Subcutaneous adipose tissue (tissue), 4 donors: ENCODE data around the gene CWF19L2. TPM values are rescaled to one million over a fixed set of nuclear protein-coding genes. Genes with fewer than 3 reads are reported as not detected.

ENCODE experiments used
- CTCF ChIP-seq: fragments of 450-650 bp; IDR thresholded peaks from one replicate; pipeline ENCODE4 v1.5.1; 2016; ENCODE audit warnings: low read depth, mild to moderate bottlenecking, control low read depth, antibody characterized with exemption, moderate library complexity
- total RNA-seq, 4 donors: library from RNA; depleted of rRNA; stranded (reverse); fragments of >200 nt; gene quantifications; one replicate each; pipeline ENCODE4 v1.1.0, GENCODE V29; 2016

Gene CWF19L2
- total RNA-seq, 4 donors from 2014 or later, result 21.2 to 31.3 (median 26.1) TPM

DNA sequence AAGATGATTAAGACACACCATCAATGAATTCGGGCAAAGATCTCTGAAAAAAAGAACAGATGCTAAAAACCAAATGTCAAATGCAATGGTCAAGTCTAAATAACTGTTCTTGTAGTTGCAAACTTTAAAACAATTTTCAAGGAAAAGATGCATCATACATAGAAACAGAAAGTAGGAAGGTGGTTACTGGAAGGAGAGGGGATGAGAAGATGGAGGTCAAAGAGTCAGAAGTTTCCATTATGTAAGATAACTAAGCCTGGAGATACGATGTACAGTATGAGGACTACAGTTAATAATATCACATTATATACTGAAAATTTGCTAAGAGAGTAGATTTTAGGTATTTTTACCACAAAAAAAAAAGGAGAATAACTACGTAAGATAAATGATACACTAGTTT, 27.1 kb downstream of the CWF19L2 start:
- no peak for TF ChIP-seq CTCF

DNA sequence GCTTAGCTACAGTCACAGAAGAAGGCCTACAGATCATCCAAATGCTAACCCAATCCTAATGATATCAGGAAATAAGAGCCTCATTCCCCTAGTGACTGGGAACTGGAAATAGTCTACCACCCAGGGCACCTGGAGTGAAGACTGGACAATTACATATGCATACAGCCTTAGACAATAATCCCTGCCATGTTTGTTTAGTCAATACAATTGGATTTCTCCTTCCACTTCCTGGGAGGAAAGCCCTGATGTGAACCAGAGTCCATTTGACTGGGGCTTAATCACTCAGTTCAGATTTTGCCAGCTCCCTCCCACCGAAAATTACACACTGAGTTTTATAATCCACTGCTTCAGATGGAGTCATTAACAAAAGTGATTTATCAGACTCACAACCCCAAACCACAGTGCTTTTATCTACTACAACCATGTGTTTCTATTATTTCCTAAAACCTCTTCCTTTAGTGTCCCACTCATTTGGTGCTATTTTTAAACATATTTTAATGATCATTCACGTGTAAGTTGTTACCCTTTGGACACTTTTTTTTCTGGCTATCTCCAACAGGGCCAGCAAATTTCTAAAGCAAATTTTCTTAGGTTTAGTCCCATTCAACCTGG, 29.9 kb downstream of the CWF19L2 start:
- TF ChIP-seq CTCF, result no peak

DNA sequence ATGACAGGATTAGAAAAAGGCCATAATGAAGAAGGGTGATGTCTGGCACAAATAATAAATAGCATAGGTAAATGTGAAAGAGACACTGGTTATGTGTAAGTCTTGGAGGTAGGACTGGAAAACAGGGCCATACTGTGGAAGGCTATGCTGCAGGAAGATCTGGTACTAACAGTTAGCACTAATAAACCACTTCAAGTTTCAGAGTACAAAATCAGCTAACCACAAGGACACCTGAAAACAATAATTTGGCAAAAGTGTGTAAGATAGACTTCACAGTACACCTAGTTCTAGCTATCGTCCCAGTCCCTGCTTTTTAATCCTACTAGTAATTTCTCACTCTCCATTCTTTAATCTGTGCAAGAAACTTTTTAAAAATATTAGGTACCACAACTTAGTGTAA, 44.3 kb downstream of the CWF19L2 start:
- no peak for TF ChIP-seq CTCF

DNA sequence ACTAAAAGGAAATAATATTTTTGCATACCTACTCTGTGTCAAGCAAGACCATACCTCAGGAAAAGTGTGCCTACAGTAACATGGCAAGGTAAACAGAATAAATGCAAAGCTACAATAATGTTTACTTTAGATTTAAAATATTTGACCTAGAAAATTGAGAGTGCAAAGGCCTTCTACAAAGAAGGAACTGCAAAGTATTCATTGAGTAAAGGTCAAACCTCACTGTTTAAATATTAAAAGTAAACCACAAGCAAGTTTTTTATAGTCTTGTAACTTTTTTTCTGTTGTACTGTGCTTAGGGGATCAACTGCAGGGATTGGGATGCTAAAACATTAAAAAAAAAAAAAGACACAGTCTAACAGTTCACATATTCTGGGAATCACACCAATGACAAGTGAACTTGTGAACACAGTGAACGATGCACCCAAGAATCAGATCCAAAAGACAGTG, 48.8 kb downstream of the CWF19L2 start:
- no peak for TF ChIP-seq CTCF

GRCh38 chr11:107405260-107405659, 52.4 kb downstream of the CWF19L2 start:
- TF ChIP-seq CTCF, result no peak

- no peak for TF ChIP-seq CTCF
These were observed 60.3 kb downstream of the CWF19L2 start for GRCh38 chr11:107397357-107397756.

GRCh38 chr11:107392611-107393010, 65.0 kb downstream of the CWF19L2 start:
- no peak for TF ChIP-seq CTCF
